Progenitor cell of endocrine pancreas (in vitro differentiated cells): Measurements from ENCODE around the gene ASB5. TPM values are rescaled to one million over a fixed set of nuclear protein-coding genes. Genes with fewer than 3 reads are reported as not detected.
"Not testable (repeated sequence)": the region's sequence is repeated elsewhere in the genome, so short reads cannot be mapped to it uniquely, and the experiment has no call there.

Experiments
- DNase-seq: peaks from one replicate; pipeline ENCODE4 v3.0.0; 2021; ENCODE audit warnings: low spot score; ENCODE audit not compliant: unreplicated experiment
- H3K27ac Mint-ChIP-seq: 2 replicates; pipeline ENCODE4 v1.8.0; 2021; ENCODE audit warnings: mild to moderate bottlenecking, moderate library complexity, mixed read lengths
- H3K27me3 Mint-ChIP-seq: 2 replicates; pipeline ENCODE4 v1.8.0; 2021; ENCODE audit warnings: mixed read lengths
- H3K36me3 Mint-ChIP-seq: 2 replicates; pipeline ENCODE4 v1.8.0; 2022; ENCODE audit warnings: mixed read lengths; ENCODE audit not compliant: insufficient read depth
- H3K4me1 Mint-ChIP-seq: 2 replicates; pipeline ENCODE4 v1.8.0; 2021; ENCODE audit warnings: low read depth, mixed read lengths
- H3K4me3 Mint-ChIP-seq: 2 replicates; pipeline ENCODE4 v1.8.0; 2021; ENCODE audit warnings: low read depth, mild to moderate bottlenecking, moderate library complexity, mixed read lengths
- H3K9me3 Mint-ChIP-seq: 2 replicates; pipeline ENCODE4 v1.8.0; 2021; ENCODE audit warnings: low read depth, mixed read lengths
- total RNA-seq: library from RNA; stranded (reverse); gene quantifications from 2 replicates; pipeline ENCODE4 v1.2.1, GENCODE V29; 2021
- TF ChIP-seq, protein P1 (sequence below): fragments of 200-600 bp; sonication (generic); IDR thresholded peaks from one replicate; pipeline ENCODE4 v1.5.0; 2021; ENCODE audit warnings: antibody characterized with exemption, mild to moderate bottlenecking; ENCODE audit not compliant: unreplicated experiment

Gene ASB5
- total RNA-seq, 1 donor from 2014 or later: 0.50 TPM

DNA sequence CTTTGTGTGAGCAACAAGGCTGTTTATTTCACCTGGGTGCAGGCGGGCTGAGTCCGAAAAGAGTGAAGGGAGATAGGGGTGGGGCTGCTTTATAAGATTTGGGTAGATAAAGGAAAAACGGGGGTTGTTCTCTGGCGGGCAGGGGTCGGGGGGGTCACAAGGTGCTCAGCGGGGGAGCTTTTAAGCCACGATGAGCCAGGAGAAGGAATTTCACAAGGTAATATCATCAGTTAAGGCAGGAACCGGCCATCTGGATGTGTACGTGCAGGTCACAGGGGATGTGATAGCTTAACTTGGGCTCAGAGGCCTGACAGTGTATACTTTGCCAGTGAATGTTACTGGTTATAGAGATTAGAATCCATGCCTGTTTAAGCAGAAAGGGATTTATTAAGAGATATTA lies 31.0 kb upstream of the ASB5 start:
- no peak overlapping the region for H3K4me3 Mint-ChIP-seq
- DNase-seq: no peak
- H3K9me3 Mint-ChIP-seq: no peaks in the 10 kb centered on the region
- no peaks in the 10 kb centered on the region for H3K4me1 Mint-ChIP-seq
- no peak overlapping the region for H3K27ac Mint-ChIP-seq
- TF ChIP-seq, protein P1, sequence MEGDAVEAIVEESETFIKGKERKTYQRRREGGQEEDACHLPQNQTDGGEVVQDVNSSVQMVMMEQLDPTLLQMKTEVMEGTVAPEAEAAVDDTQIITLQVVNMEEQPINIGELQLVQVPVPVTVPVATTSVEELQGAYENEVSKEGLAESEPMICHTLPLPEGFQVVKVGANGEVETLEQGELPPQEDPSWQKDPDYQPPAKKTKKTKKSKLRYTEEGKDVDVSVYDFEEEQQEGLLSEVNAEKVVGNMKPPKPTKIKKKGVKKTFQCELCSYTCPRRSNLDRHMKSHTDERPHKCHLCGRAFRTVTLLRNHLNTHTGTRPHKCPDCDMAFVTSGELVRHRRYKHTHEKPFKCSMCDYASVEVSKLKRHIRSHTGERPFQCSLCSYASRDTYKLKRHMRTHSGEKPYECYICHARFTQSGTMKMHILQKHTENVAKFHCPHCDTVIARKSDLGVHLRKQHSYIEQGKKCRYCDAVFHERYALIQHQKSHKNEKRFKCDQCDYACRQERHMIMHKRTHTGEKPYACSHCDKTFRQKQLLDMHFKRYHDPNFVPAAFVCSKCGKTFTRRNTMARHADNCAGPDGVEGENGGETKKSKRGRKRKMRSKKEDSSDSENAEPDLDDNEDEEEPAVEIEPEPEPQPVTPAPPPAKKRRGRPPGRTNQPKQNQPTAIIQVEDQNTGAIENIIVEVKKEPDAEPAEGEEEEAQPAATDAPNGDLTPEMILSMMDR: no peak
- no peaks in the 10 kb centered on the region for H3K36me3 Mint-ChIP-seq
- no peaks in the 10 kb centered on the region for H3K27me3 Mint-ChIP-seq

DNA sequence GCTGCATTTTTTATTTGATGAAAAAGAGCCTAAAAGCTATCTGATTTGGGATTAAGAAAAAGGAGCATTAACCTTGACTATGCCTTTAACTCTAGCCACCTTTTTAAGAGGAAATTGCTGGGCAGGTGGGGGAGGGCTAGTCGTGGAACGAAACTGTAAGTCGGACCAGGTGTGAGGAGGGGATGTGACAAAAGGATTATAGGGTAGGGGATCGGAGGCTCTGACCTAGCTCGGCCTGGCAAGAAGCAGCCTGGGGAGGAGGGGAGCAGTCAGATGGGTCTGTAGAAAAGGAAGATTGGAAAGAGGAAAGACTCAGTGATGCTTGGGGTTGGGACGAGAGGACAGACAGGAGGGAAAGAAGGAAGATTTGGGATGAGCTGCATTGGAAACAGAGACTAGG lies 29.6 kb upstream of the ASB5 start:
- H3K9me3 Mint-ChIP-seq: no peaks in the 10 kb centered on the region
- TF ChIP-seq, protein P1: no peak
- H3K27me3 Mint-ChIP-seq: no peaks in the 10 kb centered on the region
- no peak overlapping the region for H3K4me3 Mint-ChIP-seq
- no peaks in the 10 kb centered on the region for H3K4me1 Mint-ChIP-seq
- no peak overlapping the region for H3K27ac Mint-ChIP-seq
- no peak for DNase-seq
- no peaks in the 10 kb centered on the region for H3K36me3 Mint-ChIP-seq

DNA sequence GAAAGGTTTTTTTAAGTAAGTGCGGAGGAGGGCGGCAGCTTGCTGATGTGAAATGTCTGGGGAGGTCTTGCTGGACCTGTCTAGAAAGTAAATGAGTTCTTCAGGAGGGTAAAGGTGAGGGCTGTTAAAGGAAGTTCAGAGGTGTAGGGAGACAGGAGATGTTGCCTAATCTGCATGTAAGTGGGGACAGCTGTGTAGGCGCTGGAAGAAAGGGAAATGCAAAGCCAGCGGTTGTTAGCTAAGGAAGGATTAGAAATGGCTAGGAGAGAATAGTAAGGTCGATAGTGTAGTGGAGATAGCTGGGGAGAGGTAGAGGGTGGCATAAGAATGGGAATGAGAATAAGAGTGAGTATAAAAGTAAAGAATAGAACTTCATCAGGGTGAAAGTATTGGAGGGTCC lies 26.9 kb upstream of the ASB5 start:
- not testable (repeated sequence) for H3K4me3 Mint-ChIP-seq, H3K9me3 Mint-ChIP-seq, H3K27me3 Mint-ChIP-seq, H3K36me3 Mint-ChIP-seq, H3K4me1 Mint-ChIP-seq, H3K27ac Mint-ChIP-seq, DNase-seq

DNA sequence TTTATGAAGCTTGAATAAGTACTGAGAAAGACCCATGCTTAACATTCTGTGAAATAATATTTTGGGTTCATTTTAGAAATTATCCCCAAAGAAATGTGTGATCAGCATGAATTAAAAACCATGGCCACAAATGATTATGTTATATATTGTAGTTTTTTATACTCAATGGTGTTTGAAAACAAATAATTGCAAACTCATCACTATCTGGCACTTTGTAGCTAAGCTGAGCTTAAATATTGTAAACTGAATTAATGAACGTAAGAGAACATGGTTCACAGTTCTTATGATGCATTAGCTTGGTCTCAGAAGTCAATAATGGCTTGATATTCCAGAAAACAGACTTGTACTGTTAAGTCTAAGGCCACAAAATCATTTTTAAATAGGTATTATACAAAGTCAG lies 24.6 kb upstream of the ASB5 start:
- Mint-ChIP-seq H3K27me3 (no peaks in the 10 kb centered on the region), H3K27ac (no peak overlapping the region), H3K36me3 (no peaks in the 10 kb centered on the region), H3K4me1 (no peaks in the 10 kb centered on the region), H3K4me3 (no peak overlapping the region), H3K9me3 (no peaks in the 10 kb centered on the region)
- DNase-seq: no peak
- TF ChIP-seq, protein P1: no peak

DNA sequence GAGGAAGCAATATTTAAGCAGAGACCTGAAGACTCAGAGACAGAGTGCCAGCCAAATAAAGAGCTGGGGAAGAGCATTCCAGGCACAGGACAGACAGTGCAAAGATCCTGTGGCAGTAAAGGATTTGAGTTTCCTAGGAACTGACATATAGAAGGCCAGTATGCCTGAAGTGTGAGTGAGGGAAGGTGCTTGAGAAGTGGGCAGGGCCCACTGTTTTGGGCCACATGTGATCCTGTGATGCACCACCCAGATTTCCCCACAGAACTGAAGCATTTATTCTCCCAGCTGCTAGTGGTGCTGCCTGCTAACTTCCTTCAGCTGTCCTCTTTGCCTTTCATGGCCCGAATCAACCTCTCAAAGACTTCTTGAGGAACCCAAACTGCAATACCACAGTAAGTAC lies 23.9 kb upstream of the ASB5 start:
- Mint-ChIP-seq H3K9me3 (no peaks in the 10 kb centered on the region), H3K27ac (no peak overlapping the region), H3K4me3 (no peak overlapping the region), H3K27me3 (no peaks in the 10 kb centered on the region), H3K36me3 (no peaks in the 10 kb centered on the region), H3K4me1 (no peaks in the 10 kb centered on the region)
- DNase-seq: no peak
- TF ChIP-seq, protein P1: no peak

DNA sequence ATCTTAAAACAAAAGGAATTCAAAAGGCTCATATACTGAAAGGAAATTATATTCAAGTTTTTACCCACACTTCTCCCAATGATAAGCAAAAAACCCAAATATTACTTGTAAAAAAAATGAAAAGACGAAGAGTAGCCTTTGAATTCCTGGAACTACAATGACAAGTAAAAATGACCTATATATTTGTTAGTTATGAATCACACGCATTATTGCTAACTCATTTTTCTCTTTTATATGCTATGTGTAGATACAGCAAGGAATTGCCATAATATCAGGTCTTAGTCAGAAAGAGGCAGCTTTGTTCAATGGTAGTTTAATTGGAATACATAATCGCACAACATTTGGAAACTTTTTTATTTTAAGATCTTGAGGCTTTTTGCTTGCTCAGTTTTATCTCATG lies 22.7 kb upstream of the ASB5 start:
- Mint-ChIP-seq H3K27me3 (no peaks in the 10 kb centered on the region), H3K27ac (no peak overlapping the region), H3K4me1 (no peaks in the 10 kb centered on the region), H3K4me3 (no peak overlapping the region), H3K9me3 (no peaks in the 10 kb centered on the region), H3K36me3 (no peaks in the 10 kb centered on the region)
- DNase-seq: no peak
- TF ChIP-seq, protein P1: no peak
